C1 segment of cervical spinal cord (tissue), 14 donors: ENCODE measurements around the gene MAEL.

ENCODE experiments used
- DNase-seq, 14 donors: peaks; one replicate each; lab custom pipeline; 2025; lab: John Stamatoyannopoulos, UW

The MAEL gene

GRCh38 chr1:166988974-166989515 is at the start of gene MAEL:
Gene MAEL, plus strand, starts transcription at chr1:166989280. Its CDS starts 73 bp downstream, at chr1:166989353.
- DNase-seq, result no peak

- DNase-seq, result no peak
Measured at GRCh38 chr1:166939741-166940375, 49.2 kb upstream of the MAEL start.

GRCh38 chr1:166944186-166944967 is 44.7 kb upstream of the MAEL start:
- no peak for DNase-seq

GRCh38 chr1:166947398-166948043 is 41.6 kb upstream of the MAEL start:
- peak in 13 of 14 donors; percentile 59 to 93 (median 82) for DNase-seq

- no peak for DNase-seq
Measured at GRCh38 chr1:166948856-166949350, 40.2 kb upstream of the MAEL start.

- peak in 3 of 14 donors; percentile 7 to 15 (median 9) for DNase-seq
Measured at GRCh38 chr1:166950156-166950555, 38.9 kb upstream of the MAEL start.

- no peak for DNase-seq
Measured at GRCh38 chr1:166951050-166951449, 38.0 kb upstream of the MAEL start.

- DNase-seq, result no peak
Measured at GRCh38 chr1:166952002-166952746, 36.9 kb upstream of the MAEL start.

GRCh38 chr1:166953491-166953890 is 35.6 kb upstream of the MAEL start:
- DNase-seq, result no peak

GRCh38 chr1:166956057-166956850 is 32.8 kb upstream of the MAEL start:
- DNase-seq, result no peak

- DNase-seq, result no peak
Measured at GRCh38 chr1:166956872-166957271, 32.2 kb upstream of the MAEL start.

- no peak for DNase-seq
Measured at GRCh38 chr1:166960858-166961474, 28.1 kb upstream of the MAEL start.

GRCh38 chr1:166969074-166969677 is 19.9 kb upstream of the MAEL start:
- no peak for DNase-seq

GRCh38 chr1:166971252-166971651 is 17.8 kb upstream of the MAEL start:
- DNase-seq, result no peak

GRCh38 chr1:166972193-166972592 is 16.9 kb upstream of the MAEL start:
- DNase-seq, result no peak

- DNase-seq, result no peak
Measured at GRCh38 chr1:166972826-166973225, 16.3 kb upstream of the MAEL start.

- DNase-seq, result peak in 5 of 14 donors; percentile 35 to 65 (median 49)
Measured at GRCh38 chr1:166974647-166975345, 14.3 kb upstream of the MAEL start.

GRCh38 chr1:166975361-166976129 is 13.5 kb upstream of the MAEL start, which contains the start of gene ILDR2:
Gene ILDR2, minus strand, starts transcription at chr1:166975540. Its CDS starts 272 bp downstream, at chr1:166975268.
- DNase-seq, result peak in 12 of 14 donors; percentile 16 to 85 (median 62)
